Measurements from ENCODE around the gene PHRF1. TPM values are rescaled to one million over a fixed set of nuclear protein-coding genes. Genes with fewer than 3 reads are reported as not detected.

PHRF1 gene
- total RNA-seq, 1 donor from 2014 or later = 43.6 TPM

DNA sequence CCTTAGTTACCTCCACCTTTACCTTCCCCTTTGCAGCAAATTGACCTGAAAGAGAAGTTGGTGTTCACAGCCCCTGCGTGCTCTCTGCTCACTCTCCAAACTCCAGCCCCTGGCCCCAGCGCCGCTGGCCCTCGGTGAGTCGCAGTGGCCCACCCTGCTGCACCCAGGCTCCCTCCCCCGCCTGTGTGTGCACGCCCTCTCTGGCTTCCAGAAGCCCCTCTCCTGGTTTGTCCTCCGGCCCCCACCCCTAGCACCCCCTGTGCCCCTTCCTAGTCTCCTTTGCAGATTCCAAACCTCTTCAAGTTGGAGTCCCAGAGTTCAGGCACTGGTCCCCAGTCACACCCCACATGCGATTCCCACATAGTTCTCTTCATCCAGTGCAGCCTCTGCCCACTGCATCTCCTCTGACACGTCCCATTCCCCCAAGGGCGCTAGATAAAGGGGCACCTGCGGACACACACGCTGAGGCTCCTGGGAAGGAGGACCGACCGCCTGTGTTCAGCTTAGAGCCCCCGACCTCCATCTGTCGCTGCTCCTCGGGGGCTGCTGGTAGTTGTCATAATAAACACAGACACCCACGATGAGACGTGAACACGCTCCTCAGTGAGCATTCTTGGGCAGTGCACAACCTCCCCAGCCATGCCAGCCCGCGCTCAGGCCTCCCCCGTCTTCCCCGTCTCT lies 1.5 kb upstream of the PHRF1 start:
- DNase-seq (ENCODE audit: low spot score) = no peak

DNA sequence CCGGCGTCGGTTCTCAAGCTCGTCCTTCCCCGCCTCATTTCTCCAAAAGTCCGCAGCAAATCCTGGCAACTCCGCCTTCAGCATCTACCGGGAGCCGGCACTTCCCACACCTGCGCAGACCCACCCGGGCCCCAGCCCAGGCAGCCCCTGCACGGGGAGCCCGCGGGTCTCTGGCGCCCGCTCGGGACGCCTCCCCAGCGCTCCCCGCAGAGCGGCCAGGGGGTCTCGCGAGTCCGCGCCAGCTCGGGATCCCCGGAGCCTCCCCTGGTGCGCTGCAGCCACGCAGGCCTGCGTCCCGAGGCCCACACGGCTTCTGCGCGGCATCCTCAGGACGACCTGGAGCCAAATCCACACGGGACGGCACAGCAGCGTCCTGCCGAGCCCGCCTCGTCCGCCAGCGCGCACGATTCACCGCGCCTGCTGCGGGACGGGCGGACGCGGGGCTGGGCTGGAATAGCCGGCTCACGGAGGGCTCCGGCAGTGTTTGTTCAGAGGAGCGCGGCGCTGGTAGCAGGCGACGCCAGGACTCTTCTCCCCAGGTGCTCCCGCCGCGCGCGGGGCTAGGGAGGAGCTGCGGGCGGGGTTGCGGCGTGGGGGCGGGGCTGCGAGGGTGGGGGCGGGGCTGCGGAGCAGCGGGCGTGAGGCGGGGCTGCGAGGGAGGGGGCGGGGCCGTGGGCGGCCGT lies 816 bp upstream of the PHRF1 start:
- no peak for DNase-seq (ENCODE audit: low spot score)

- no peak for DNase-seq (ENCODE audit: low spot score)
Observed at GRCh38 chr11:576811-577610, 741 bp downstream of the PHRF1 start.

DNA sequence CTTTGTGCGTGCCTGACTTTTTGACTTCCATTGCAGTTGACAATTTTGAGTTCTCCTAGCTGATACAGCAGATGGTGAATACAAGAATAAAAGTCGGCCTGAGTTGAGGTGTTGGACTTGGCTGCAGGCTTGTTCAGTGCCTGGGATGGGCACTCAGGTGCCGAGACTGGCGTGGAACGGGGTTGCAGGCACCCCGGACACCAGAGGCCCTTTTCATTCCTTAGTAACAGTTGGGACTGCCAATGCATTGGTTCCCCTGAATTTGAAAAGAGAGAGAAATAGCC lies 1.3 kb downstream of the PHRF1 start:
- DNase-seq (ENCODE audit: low spot score) = no peak

DNA sequence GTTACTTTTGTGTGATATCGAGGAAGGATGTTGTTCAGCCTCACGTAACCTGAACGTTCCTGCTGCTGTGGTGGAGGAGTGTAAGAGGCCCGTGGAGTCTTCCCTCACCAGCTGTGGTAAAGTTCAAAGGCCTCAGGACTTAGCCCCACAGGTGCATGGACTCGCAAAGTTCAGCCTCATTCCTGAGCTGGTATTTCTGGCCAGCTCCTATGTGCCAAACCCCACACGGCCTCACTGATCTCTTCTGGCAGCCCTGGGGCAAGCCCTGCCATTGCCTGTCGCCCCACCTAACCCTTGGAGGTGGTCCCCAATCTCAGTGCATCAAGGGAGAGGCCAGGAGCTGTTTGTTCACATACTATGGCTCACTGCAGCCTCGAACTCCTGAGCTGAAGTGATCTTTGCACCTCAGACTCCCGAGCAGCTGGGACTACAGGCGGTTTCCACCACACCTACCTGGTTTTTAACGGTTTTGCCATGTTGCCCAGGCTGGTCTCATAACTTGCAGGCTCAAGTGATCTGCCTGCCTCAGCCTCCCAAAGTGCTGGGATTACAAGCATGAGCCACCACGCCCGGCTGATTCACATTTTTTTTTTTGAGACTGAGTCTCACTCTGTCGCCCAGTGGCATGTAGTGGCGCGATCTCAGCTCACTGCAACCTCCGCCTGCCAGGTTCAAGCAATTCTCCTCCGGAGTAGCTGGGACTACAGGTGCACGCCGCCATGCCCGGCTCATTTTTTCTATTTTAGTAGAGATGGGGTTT lies 2.2 kb downstream of the PHRF1 start:
- no peak for DNase-seq (ENCODE audit: low spot score)

- no peak for DNase-seq (ENCODE audit: low spot score)
Observed at GRCh38 chr11:579830-580601, 3.7 kb downstream of the PHRF1 start.

GRCh38 chr11:581342-581741 lies 5.1 kb downstream of the PHRF1 start:
- DNase-seq (ENCODE audit: low spot score) = no peak

DNA sequence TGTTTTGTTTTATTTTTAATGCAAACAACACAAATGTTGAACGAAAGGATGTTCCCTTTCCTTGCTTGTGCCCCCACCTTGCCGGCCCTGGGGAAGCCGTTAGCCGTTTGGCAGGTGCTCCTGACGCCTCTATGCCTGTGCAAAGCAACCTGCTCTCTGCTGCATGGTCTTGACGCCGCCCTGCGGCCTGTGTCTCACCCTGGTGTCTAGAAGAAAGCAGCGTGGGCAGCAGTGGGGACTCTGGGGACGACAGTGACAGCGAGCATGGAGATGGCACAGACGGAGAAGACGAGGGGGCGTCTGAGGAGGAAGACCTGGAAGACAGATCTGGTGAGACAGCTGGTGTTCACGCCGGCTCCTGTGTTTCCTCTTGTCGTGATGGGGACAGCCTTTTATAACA lies 5.5 kb downstream of the PHRF1 start:
- DNase-seq (ENCODE audit: low spot score) = no peak

GRCh38 chr11:584287-584686 lies 8.0 kb downstream of the PHRF1 start:
- DNase-seq (ENCODE audit: low spot score) = no peak

DNA sequence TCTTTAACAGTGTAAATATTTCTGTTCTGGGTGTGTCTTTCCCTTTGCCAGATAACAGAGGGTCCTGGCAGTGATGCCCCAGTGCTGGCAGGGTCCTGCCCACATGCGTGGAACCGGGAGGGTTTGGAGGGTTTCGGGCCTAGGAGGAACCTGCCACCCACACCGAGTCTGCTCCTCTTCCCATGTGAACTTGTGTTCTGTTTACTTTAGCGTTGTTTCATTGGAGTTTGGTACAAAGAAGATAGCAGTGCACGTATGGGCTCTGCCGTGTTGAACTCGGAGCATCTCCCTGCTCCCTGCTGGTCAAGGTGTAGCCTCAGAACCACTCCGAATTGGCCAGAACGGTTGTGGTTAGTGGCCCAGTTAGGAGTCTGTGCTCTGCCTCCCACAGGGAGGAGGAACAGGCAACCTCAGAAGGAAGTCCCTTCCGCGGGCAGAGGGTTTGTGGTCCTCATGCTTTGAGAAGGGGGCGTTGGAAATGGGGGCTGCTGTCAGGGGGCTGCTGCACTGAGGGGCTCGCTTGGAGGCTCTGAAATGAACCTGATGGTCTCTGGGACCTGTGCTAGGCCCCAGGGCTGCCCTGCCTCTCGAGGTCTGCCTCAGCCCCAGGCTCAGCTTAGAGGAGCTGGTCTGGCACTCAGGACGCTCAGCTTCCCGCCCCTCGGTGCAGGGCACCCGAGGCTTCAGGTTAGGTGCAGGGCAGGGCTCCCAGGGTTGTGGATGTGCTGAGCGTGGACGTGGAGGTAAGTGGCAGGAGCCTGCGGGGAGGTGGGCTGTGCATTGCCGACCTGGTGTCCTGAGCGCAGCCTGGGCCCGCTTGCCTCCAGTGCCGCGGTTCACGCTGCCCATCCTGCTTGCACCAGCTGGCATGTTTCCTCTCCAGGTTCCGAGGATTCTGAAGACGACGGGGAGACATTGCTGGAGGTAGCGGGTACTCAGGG lies 10.4 kb downstream of the PHRF1 start:
- no peak for DNase-seq (ENCODE audit: low spot score)

DNA sequence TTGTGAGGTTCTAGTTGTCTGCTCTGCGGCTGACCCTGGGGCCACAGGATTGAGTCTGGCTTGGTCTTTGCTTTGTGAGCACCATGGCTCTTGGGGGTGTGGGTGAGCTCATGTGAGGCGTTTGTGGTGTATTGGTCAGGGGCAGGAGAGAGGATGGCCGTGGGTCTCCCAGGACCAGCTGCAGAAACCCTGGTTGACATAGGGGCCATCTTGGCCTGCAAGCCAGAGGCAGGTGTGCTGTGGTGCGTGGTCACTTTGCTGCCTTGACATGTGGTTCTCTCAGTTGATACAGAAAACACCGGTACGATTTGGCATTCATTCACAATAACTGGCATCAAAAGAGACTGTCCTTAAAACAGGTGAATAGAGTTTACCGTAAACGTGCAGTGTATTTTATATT lies 11.3 kb downstream of the PHRF1 start:
- DNase-seq (ENCODE audit: low spot score) = no peak

DNA sequence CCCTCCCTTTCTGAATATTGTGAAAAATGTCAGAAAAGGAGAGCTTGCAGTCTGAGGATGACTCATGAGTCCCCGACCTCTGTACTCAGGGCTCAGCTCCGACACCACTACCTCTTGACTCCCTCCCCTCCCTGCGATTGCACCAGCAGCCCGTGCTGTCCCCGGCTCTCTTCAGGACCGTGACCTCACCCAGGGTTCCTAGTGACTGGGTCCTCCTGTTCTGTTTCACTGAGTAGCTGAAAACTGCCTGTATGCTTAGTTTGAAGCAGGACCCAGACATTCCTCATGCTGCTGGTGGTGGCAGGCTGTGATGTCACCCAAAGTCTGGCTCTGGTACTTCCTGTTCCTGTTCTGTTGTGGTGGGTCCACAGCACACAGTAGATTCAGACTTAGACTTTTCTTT lies 11.7 kb downstream of the PHRF1 start:
- no peak for DNase-seq (ENCODE audit: low spot score)

- DNase-seq (ENCODE audit: low spot score) = no peak
Observed at GRCh38 chr11:589798-590197, 13.5 kb downstream of the PHRF1 start.

GRCh38 chr11:590997-591396 lies 14.7 kb downstream of the PHRF1 start:
- DNase-seq (ENCODE audit: low spot score) = no peak

- no peak for DNase-seq (ENCODE audit: low spot score)
Observed at GRCh38 chr11:592501-592900, 16.2 kb downstream of the PHRF1 start.

DNA sequence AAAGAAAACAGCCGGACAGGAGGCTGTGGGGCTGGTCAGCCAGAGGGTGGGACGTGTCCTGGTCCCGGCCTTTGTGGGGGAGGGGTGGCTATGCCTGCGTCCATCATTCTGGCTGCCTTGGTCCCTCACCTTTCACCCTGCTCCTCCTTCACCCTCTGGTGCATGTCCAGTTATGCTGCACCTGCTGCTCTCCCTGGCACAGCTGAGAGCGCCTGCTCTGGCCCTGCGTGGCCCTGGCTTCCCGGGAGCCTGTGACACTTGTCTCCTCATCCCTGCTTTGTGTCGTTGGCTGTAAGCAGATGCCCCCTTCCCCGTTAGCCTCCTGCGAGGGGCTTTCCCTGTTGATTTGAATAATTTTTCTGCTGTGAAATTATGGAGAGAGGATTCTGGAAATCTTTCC lies 16.6 kb downstream of the PHRF1 start:
- DNase-seq (ENCODE audit: low spot score) = no peak

DNA sequence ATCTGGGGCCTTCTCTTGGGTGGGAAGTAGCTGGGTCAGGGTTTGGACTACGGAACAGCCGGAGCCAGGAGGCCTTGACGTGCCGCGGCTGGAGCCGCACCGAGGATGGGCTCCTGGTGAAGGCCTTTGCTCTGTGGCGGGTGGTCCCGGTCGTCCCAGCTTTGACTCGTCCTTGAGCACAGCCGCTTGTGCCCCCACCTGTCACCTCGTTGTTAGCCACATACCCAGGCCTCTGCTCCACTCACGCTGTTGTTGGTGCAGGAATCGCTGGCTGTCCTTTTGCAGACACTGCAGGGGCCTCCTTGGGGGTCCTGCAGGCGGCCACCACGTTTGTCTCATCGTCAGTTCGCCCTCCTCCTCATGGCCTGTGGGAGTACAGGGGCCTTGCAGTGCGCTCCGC lies 17.1 kb downstream of the PHRF1 start:
- DNase-seq (ENCODE audit: low spot score) = no peak

DNA sequence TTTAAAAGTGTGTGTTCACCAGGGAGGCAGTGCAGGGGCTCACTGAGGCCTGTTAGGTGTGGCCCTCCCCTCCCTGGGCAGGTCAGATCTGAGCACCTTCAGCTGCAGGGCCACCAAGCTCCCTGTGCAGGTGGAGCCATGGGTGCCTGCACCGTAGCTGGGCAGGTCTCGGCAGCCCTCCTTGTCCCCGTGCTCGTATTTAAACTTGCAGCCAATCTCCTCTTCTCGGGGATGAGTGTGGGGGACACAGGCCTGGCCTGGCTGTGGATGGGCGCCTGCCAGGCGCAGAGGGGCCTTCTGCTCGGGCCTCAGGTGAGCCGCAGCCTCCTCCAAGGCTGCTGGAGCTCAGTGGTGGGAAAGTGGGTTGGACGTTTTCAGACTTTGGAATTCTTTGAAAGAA lies 19.1 kb downstream of the PHRF1 start:
- DNase-seq (ENCODE audit: low spot score) = no peak

DNA sequence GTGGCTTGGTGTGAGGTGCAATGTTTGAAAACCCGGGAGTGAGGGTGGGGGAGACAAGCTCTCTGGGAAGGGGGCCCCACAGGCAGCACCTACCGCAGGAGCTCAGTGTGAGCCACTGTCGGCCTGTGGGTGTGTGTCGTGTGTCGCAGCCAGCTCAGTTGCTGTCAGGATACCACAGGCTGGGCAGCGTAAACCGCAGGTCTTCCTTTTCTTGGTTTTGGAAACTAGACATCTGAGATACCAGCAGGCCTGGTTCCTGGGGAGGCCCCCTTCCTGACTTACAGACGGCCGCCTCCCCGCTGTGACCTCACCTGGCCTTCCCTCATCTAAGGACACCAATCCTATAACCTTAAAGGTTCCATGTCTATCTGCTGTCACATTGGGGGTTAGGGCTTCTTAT lies 20.1 kb downstream of the PHRF1 start:
- DNase-seq (ENCODE audit: low spot score) = no peak

GRCh38 chr11:597166-597725 lies 21.0 kb downstream of the PHRF1 start:
- no peak for DNase-seq (ENCODE audit: low spot score)
